ENCODE results near the gene PPP4C.

The PPP4C gene

DNA sequence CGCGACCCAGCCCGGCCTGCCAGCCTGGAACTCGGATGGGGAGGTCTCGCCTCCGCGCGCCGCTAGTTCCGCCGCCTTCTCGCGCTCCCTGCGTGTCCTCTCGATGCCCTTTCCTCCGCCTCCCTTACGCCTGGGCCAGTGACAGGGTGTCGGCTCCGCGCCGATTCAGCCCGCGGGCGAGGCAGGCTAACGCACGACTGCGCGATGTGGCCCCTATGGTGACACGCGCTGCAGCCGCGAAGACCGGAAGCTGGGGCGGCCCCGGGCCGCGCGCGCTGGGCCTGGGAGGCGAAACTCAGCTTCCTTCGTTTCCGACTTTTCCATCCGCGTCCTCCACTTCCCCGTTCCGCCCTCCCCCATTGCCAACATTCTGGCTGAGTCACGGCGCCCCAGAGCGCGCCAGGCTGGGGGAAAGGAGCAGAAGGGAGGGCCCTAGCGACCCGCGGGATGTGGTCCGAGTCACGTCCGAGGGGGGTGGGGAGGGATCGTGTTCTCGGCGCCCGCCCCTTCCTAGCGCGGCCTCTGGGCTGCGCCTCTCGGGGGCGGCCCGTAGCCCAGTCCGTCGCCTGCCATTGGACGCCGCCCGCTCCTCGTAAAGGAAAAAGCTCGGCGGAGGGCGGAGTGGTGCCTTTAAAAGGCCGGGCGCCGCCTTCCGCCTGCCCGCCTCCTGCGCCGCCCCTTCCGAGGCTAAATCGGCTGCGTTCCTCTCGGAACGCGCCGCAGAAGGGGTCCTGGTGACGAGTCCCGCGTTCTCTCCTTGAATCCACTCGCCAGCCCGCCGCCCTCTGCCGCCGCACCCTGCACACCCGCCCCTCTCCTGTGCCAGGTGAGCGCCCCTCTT is 10.5 kb upstream of the PPP4C start, which contains the start of gene ALDOA:
Gene ALDOA (plus strand): TSS at position 659 of the 841 bp plus-strand sequence. CDS start 1,138 bp downstream, outside the sequence.
- H3K4me3 ChIP-seq (ENCODE audit: low read depth, low read length), result peak within 1 kb of the TSS; percentile 78
- TF ChIP-seq, protein P1, sequence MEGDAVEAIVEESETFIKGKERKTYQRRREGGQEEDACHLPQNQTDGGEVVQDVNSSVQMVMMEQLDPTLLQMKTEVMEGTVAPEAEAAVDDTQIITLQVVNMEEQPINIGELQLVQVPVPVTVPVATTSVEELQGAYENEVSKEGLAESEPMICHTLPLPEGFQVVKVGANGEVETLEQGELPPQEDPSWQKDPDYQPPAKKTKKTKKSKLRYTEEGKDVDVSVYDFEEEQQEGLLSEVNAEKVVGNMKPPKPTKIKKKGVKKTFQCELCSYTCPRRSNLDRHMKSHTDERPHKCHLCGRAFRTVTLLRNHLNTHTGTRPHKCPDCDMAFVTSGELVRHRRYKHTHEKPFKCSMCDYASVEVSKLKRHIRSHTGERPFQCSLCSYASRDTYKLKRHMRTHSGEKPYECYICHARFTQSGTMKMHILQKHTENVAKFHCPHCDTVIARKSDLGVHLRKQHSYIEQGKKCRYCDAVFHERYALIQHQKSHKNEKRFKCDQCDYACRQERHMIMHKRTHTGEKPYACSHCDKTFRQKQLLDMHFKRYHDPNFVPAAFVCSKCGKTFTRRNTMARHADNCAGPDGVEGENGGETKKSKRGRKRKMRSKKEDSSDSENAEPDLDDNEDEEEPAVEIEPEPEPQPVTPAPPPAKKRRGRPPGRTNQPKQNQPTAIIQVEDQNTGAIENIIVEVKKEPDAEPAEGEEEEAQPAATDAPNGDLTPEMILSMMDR (IDR thresholded peaks at IDR 0.05; ENCODE audit: borderline replicate concordance, insufficient read depth, low read depth, low read length), result no peak

DNA sequence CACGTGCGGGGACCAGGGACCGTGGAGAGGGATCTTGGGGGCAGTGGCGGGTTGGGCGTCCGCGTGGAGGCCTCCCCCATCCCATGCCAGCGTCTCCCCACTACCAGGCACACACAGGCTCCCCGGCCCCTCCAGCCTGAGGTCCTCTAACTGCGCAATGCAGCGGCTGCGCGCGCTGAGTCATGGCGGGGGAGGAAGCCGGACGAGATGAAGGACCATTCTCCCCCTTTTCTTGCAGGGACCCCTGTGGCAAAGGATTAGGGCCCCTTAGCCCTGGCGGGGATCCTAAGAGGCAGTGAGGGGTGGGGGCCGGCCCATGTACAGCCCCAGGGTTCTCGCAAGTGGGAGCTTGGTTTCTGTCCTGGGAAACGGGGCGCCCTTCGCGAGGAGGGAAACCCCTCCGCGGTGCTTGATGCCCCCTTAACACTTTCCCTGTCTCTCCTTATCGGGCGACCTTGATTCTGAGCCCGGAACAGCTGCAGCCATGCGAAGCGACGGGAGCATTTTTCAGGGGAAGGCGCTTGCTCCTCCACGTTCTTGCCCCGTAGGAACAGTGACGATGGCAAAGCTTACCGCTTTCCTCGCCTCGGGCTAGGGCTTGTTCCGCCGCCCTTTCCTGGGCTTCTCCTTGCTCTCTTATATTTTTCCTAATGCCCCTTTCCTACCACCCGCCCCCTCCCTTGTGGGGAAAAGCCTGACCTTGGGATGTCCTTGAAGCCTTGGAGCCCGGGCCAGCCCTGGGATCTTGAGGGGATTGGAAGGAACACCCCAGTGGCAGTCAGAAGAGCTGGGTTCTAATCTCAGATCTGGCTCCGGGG is 9.6 kb upstream of the PPP4C start:
- TF ChIP-seq, protein P1 (IDR thresholded peaks at IDR 0.05; ENCODE audit: borderline replicate concordance, insufficient read depth, low read depth, low read length), result no peak
- H3K4me3 ChIP-seq (ENCODE audit: low read depth, low read length), result peak overlapping the region; percentile 78

- TF ChIP-seq, protein P1 (IDR thresholded peaks at IDR 0.05; ENCODE audit: borderline replicate concordance, insufficient read depth, low read depth, low read length), result no peak
- peak overlapping the region; percentile 78 for H3K4me3 ChIP-seq (ENCODE audit: low read depth, low read length)
Measured at GRCh38 chr16:30066761-30067583, 8.8 kb upstream of the PPP4C start.

GRCh38 chr16:30067584-30067916 is 8.2 kb upstream of the PPP4C start:
- TF ChIP-seq, protein P1 (IDR thresholded peaks at IDR 0.05; ENCODE audit: borderline replicate concordance, insufficient read depth, low read depth, low read length), result no peak

DNA sequence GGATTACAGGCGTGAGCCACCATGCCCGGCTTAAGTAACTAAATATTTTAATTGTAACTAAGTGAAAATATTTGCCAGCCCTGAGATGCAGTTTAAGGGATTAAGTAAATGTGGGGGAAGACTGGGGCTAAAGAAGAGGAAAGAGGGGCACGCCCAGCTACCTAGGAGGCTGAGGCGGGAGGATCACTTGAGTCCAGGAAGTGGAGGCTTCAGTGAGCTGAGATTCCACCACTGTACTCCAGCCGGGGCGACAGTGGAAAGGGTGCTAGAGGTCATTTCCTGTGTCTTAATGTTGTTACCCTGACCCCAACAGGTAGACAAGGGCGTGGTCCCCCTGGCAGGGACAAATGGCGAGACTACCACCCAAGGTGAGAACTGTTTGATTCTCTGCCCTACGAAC is 7.5 kb upstream of the PPP4C start:
- no peak overlapping the region for H3K4me3 ChIP-seq (ENCODE audit: low read depth, low read length)
- TF ChIP-seq, protein P1 (IDR thresholded peaks at IDR 0.05; ENCODE audit: borderline replicate concordance, insufficient read depth, low read depth, low read length), result no peak

More at GRCh38 chr16:30067584-30067916, 8.2 kb upstream of the PPP4C start:
- H3K4me3 ChIP-seq (ENCODE audit: low read depth, low read length), result no peak overlapping the region

DNA sequence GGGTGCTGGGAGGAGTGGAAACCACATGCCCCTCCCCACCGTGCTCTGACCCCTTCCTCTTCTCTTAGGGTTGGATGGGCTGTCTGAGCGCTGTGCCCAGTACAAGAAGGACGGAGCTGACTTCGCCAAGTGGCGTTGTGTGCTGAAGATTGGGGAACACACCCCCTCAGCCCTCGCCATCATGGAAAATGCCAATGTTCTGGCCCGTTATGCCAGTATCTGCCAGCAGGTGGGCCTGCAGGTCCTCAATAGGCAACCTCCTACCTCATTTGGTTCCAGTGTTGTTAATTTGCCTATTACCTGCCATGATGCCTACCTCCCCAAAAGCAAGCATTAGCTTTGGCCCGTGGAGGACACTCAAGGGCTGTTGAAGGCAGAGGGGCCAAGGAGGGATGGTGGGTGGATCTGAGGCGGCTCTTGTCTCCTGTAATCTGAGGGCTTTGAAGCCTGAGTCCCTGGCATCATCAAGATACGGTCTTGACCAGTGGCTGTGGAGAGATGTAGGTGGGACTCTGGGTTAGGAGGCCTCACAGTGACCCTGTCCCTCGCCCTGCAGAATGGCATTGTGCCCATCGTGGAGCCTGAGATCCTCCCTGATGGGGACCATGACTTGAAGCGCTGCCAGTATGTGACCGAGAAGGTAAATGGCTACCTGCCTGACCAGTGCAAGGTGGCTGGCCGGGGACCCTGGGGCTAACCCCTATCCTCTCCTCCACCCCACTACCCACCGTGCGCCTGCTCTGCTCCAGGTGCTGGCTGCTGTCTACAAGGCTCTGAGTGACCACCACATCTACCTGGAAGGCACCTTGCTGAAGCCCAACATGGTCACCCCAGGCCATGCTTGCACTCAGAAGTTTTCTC is 6.8 kb upstream of the PPP4C start:
- TF ChIP-seq, protein P1 (IDR thresholded peaks at IDR 0.05; ENCODE audit: borderline replicate concordance, insufficient read depth, low read depth, low read length), result peak; percentile 52; the same call in 1 of the 2 replicates
- no peak overlapping the region for H3K4me3 ChIP-seq (ENCODE audit: low read depth, low read length)
